Effector memory CD8-positive, alpha-beta T cell (primary cell): ENCODE data around the gene IKBKE.

Experiments
- ATAC-seq: fragments of 150-1000 bp; cut with Tn5 transposase; replicated peaks from 2 replicates; pipeline ENCODE4 v1.10.0; 2021; ENCODE audit warnings: mild to moderate bottlenecking, moderate library complexity
- DNase-seq, 3 experiments: peaks; one replicate each; pipeline ENCODE4 v3.0.0; 2021
- H3K27ac Mint-ChIP-seq, 2 donors: one replicate each; pipeline ENCODE4 v1.8.0; 2022; ENCODE audit warnings: mild to moderate bottlenecking in 2 of 2, mixed read lengths in 2 of 2, moderate library complexity in 2 of 2
- H3K27me3 Mint-ChIP-seq, 2 donors: one replicate each; pipeline ENCODE4 v1.8.0; 2022; ENCODE audit warnings: mixed read lengths in 2 of 2
- H3K36me3 Mint-ChIP-seq: one replicate; pipeline ENCODE4 v1.8.0; 2022; ENCODE audit warnings: mild to moderate bottlenecking, moderate library complexity, mixed read lengths; ENCODE audit not compliant: insufficient read depth
- H3K4me1 Mint-ChIP-seq, 2 donors: one replicate each; pipeline ENCODE4 v1.8.0; 2022; ENCODE audit warnings: low read depth in 2 of 2, mixed read lengths in 2 of 2
- H3K4me3 Mint-ChIP-seq, 2 donors: one replicate each; pipeline ENCODE4 v1.8.0; 2022; ENCODE audit warnings: mild to moderate bottlenecking in 2 of 2, mixed read lengths in 2 of 2, moderate library complexity in 2 of 2
- H3K9me3 Mint-ChIP-seq, 2 donors: one replicate each; pipeline ENCODE4 v1.8.0; 2022; ENCODE audit warnings: mixed read lengths in 2 of 2

Gene IKBKE

GRCh38 chr1:206484901-206485300 lies 14.6 kb downstream of the IKBKE start:
- Mint-ChIP-seq H3K4me3 (no peak overlapping the region), H3K27me3 (no peaks in the 10 kb centered on the region), H3K27ac (peak overlapping the region in 1 of 2 donors; percentile 15), H3K36me3 (peaks cover 34% of the 10 kb centered on the region), H3K4me1 (peaks cover 0 to 4% of the 10 kb centered on the region in 2 donors), H3K9me3 (no peaks in the 10 kb centered on the region)
- ATAC-seq: no peak
- DNase-seq: no peak

DNA sequence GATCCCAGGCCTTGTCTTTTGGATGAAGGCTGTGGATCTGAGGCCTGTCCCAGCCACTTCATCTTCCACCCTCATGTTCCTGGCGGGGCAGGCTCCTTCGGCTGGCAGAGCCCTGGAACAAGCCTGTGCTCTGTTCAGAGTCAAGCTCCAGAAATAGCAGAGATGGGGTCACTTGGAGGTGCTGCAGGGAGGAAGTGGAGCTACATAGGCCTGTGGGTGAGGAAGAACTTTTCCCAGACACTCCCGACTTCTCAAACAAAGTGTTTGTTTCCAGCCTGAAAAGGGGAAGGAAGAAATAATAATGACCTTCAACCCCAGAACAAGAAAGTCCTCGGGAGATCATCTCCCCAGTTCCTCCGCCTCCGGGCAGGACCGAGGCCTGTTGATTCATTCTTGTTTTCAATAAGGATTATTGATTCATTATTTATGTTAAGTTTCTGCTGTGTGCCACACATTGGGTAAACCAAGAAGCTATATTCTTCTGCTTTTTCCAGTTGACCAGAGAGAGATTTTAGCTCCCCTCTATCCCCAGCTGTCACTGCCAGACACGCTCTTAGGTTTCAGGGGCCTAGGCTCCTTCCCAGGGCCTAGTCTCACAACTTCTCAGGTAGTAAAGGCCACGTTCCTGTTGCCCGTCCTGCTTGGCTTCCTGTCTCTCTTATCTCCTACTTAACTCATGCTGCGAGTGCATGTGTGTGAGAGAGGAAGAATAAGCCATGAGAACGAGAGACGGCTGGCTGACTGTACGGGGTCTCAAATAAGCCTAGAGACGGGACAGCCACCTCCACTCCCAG lies 16.9 kb downstream of the IKBKE start:
- H3K36me3 Mint-ChIP-seq: peaks cover 28% of the 10 kb centered on the region
- no peak for ATAC-seq

GRCh38 chr1:206487970-206488369 lies 17.7 kb downstream of the IKBKE start:
- DNase-seq (no peak), ATAC-seq (no peak)
- Mint-ChIP-seq H3K36me3 (peaks cover 34% of the 10 kb centered on the region), H3K9me3 (no peaks in the 10 kb centered on the region), H3K27me3 (no peaks in the 10 kb centered on the region), H3K27ac (peak overlapping the region; percentile 33 to 69), H3K4me1 (peaks cover 0 to 4% of the 10 kb centered on the region in 2 donors), H3K4me3 (no peak overlapping the region)

More for the DNA sequence above, 16.9 kb downstream of the IKBKE start:
- Mint-ChIP-seq H3K27me3 (no peaks in the 10 kb centered on the region), H3K27ac (no peak overlapping the region), H3K9me3 (no peaks in the 10 kb centered on the region), H3K4me3 (no peak overlapping the region), H3K4me1 (peaks cover 0 to 4% of the 10 kb centered on the region in 2 donors)
- no peak for DNase-seq

- Mint-ChIP-seq H3K36me3 (peaks cover 34% of the 10 kb centered on the region), H3K4me1 (peaks cover 0 to 4% of the 10 kb centered on the region in 2 donors), H3K9me3 (no peaks in the 10 kb centered on the region), H3K4me3 (no peak overlapping the region), H3K27ac (peak overlapping the region; percentile 33 to 69), H3K27me3 (no peaks in the 10 kb centered on the region)
- DNase-seq: no peak
- ATAC-seq: no peak
These were observed 18.2 kb downstream of the IKBKE start for GRCh38 chr1:206488466-206488865.

GRCh38 chr1:206489980-206490770 lies 19.9 kb downstream of the IKBKE start:
- H3K27ac Mint-ChIP-seq: peak overlapping the region in 1 of 2 donors; percentile 42
- peaks cover 37% of the 10 kb centered on the region for H3K36me3 Mint-ChIP-seq

GRCh38 chr1:206490771-206491405 lies 20.6 kb downstream of the IKBKE start:
- H3K27ac Mint-ChIP-seq: peak overlapping the region in 1 of 2 donors; percentile 42
- ATAC-seq (no peak), DNase-seq (no peak)
- peaks cover 41% of the 10 kb centered on the region for H3K36me3 Mint-ChIP-seq
- H3K27me3 Mint-ChIP-seq: no peaks in the 10 kb centered on the region
- no peak overlapping the region for H3K4me3 Mint-ChIP-seq
- H3K9me3 Mint-ChIP-seq: no peaks in the 10 kb centered on the region
- H3K4me1 Mint-ChIP-seq: peaks cover 0 to 4% of the 10 kb centered on the region in 2 donors

More at GRCh38 chr1:206489980-206490770, 19.9 kb downstream of the IKBKE start:
- DNase-seq (peak; percentile 65 to 70 (median 68)), ATAC-seq (peak; percentile 84)
- Mint-ChIP-seq H3K27me3 (no peaks in the 10 kb centered on the region), H3K9me3 (no peaks in the 10 kb centered on the region), H3K4me1 (peaks cover 0 to 4% of the 10 kb centered on the region in 2 donors), H3K4me3 (no peak overlapping the region)

DNA sequence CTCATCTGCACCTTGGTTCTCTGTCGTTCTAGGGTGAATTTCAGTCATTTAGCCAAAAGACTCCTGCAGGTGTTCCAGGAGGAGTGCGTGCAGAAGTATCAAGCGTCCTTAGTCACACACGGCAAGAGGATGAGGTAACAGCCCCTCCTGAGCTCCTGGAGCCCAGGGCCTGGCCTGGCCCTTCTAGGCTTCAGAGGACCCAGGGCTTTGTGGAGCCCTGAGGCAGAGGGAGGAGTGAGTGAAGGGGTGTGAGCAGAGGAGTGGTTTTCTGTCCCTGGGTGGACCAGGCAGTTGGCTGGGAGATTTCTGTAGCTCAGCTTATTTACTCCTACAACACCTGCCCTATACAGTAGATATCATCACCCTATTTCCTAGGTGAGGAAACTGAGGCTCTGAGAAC lies 21.3 kb downstream of the IKBKE start:
- peak overlapping the region in 1 of 2 donors; percentile 39 for H3K27ac Mint-ChIP-seq
- peaks cover 44% of the 10 kb centered on the region for H3K36me3 Mint-ChIP-seq
- H3K27me3 Mint-ChIP-seq: no peaks in the 10 kb centered on the region
- peaks cover 4 to 6% of the 10 kb centered on the region in 2 donors for H3K4me1 Mint-ChIP-seq
- H3K4me3 Mint-ChIP-seq: no peak overlapping the region
- ATAC-seq (no peak), DNase-seq (no peak)
- no peaks in the 10 kb centered on the region for H3K9me3 Mint-ChIP-seq

DNA sequence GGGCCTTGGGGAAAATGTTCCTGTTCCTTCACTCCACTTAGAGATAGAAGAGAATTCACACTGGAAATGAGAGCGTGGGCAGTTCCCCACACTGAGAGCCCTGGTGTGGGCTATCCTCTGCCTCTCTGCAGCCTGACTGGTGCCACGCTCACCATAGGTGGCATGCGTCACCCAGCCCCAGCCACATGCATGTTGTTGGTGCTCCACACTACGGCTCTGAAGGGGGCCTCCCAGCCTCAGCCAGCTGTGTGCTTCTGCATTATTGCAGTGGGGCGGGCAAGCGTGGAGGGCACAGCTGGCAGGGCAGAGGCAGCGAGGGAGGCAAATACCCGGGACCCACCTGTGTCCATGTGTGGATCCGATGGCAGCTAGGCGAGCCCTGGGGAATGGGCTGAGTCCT lies 22.3 kb downstream of the IKBKE start:
- no peaks in the 10 kb centered on the region for H3K27me3 Mint-ChIP-seq
- peaks cover 44% of the 10 kb centered on the region for H3K36me3 Mint-ChIP-seq
- H3K4me3 Mint-ChIP-seq: no peak overlapping the region
- no peak for DNase-seq
- no peak for ATAC-seq
- peaks cover 4 to 8% of the 10 kb centered on the region in 2 donors for H3K4me1 Mint-ChIP-seq
- H3K9me3 Mint-ChIP-seq: no peaks in the 10 kb centered on the region
- H3K27ac Mint-ChIP-seq: peak overlapping the region in 1 of 2 donors; percentile 39

- ATAC-seq (no peak), DNase-seq (no peak)
- H3K27ac Mint-ChIP-seq: no peak overlapping the region
- H3K4me3 Mint-ChIP-seq: no peak overlapping the region
- peaks cover 41% of the 10 kb centered on the region for H3K36me3 Mint-ChIP-seq
- H3K4me1 Mint-ChIP-seq: peaks cover 0 to 8% of the 10 kb centered on the region in 2 donors
- H3K27me3 Mint-ChIP-seq: no peaks in the 10 kb centered on the region
- no peaks in the 10 kb centered on the region for H3K9me3 Mint-ChIP-seq
These were observed 23.0 kb downstream of the IKBKE start for GRCh38 chr1:206493279-206493678.

DNA sequence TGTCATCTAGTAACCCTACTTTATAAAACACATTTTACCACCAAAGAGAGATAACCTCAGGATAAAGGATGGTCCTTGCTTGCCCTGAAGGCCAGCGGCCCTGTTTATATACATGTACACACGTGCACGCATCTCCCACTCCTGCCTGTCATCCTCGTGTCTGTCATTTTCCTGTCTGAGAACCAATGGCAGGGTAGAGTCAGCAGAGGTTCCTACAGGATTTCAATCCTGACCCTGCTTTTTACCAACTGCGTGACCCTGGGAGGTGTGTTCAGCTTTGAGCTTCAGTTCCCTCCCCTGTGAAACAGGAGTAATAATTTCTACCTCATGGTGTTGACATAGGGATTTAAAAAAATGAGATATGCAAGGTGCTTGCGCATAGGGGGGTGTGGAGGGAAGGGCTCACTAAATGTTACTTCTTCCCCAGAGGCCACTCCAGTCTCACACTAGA lies 24.8 kb downstream of the IKBKE start:
- Mint-ChIP-seq H3K27ac (no peak overlapping the region), H3K4me1 (peaks cover 0 to 11% of the 10 kb centered on the region in 2 donors), H3K4me3 (no peak overlapping the region), H3K27me3 (no peaks in the 10 kb centered on the region), H3K36me3 (peaks cover 41% of the 10 kb centered on the region), H3K9me3 (no peaks in the 10 kb centered on the region)
- no peak for DNase-seq
- ATAC-seq: no peak

DNA sequence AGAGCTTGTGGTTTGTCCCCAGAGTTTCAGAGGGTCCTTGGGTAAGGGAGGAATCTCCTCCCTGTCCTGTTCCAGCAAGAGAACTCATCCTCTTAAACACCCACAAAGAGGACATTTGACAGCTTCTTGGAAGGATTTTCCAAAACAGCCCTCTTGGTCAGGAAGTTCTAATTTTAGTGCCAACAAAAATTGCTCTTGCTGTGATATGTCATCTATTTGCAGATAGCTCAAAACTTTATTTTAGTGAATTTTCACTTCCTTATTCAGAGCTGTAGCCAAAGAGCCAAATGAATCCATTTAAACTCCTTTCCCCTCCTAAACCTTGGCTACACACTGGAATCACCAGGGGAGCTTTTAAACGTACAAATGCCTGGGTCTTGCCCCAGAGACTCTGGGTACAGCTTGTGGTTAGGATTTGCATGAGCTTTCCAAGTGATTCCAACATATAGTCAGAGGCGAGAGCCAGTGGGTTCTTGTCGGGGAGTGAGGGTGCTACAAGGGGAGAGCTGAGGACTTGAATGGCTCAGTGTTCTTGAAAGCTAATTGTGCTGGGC lies 25.3 kb downstream of the IKBKE start:
- DNase-seq (no peak), ATAC-seq (no peak)
- no peak overlapping the region for H3K4me3 Mint-ChIP-seq
- peaks cover 0 to 11% of the 10 kb centered on the region in 2 donors for H3K4me1 Mint-ChIP-seq
- no peaks in the 10 kb centered on the region for H3K27me3 Mint-ChIP-seq
- peaks cover 41% of the 10 kb centered on the region for H3K36me3 Mint-ChIP-seq
- H3K9me3 Mint-ChIP-seq: no peaks in the 10 kb centered on the region
- peak overlapping the region in 1 of 2 donors; percentile 74 for H3K27ac Mint-ChIP-seq

- no peak overlapping the region for H3K4me3 Mint-ChIP-seq
- H3K4me1 Mint-ChIP-seq: peaks cover 0 to 11% of the 10 kb centered on the region in 2 donors
- H3K27me3 Mint-ChIP-seq: no peaks in the 10 kb centered on the region
- peaks cover 39% of the 10 kb centered on the region for H3K36me3 Mint-ChIP-seq
- peak overlapping the region in 1 of 2 donors; percentile 74 for H3K27ac Mint-ChIP-seq
- H3K9me3 Mint-ChIP-seq: no peaks in the 10 kb centered on the region
- ATAC-seq (no peak), DNase-seq (no peak)
These were observed 26.0 kb downstream of the IKBKE start for GRCh38 chr1:206496131-206496793.
